ENCODE results near the gene DGKB.

Gene DGKB

GRCh38 chr7:14924398-14924797, 21.8 kb upstream of the DGKB start:
- no peak for TF ChIP-seq CTCF (IDR thresholded peaks at IDR 0.05; ENCODE audit: low read depth, low read length)
- H3K4me3 ChIP-seq (ENCODE audit: low read depth, low read length): no peak overlapping the region

- no peak overlapping the region for H3K4me3 ChIP-seq (ENCODE audit: low read depth, low read length)
- TF ChIP-seq CTCF (IDR thresholded peaks at IDR 0.05; ENCODE audit: low read depth, low read length): no peak
These were observed 8.5 kb upstream of the DGKB start for GRCh38 chr7:14911077-14911476.

- TF ChIP-seq CTCF (IDR thresholded peaks at IDR 0.05; ENCODE audit: low read depth, low read length): no peak
- no peak overlapping the region for H3K4me3 ChIP-seq (ENCODE audit: low read depth, low read length)
These were observed 6.1 kb upstream of the DGKB start for GRCh38 chr7:14908697-14909096.

GRCh38 chr7:14905764-14906163, 3.2 kb upstream of the DGKB start:
- TF ChIP-seq CTCF (IDR thresholded peaks at IDR 0.05; ENCODE audit: low read depth, low read length): no peak
- H3K4me3 ChIP-seq (ENCODE audit: low read depth, low read length): no peak overlapping the region

GRCh38 chr7:14900051-14900450, 2.5 kb downstream of the DGKB start:
- no peak overlapping the region for H3K4me3 ChIP-seq (ENCODE audit: low read depth, low read length)
- TF ChIP-seq CTCF (IDR thresholded peaks at IDR 0.05; ENCODE audit: low read depth, low read length): no peak

GRCh38 chr7:14899030-14899429, 3.5 kb downstream of the DGKB start:
- TF ChIP-seq CTCF (IDR thresholded peaks at IDR 0.05; ENCODE audit: low read depth, low read length): no peak
- no peak overlapping the region for H3K4me3 ChIP-seq (ENCODE audit: low read depth, low read length)

GRCh38 chr7:14896461-14896860, 6.1 kb downstream of the DGKB start:
- H3K4me3 ChIP-seq (ENCODE audit: low read depth, low read length): no peak overlapping the region
- no peak for TF ChIP-seq CTCF (IDR thresholded peaks at IDR 0.05; ENCODE audit: low read depth, low read length)

Measured in WI38 (cell line).